Measurements from ENCODE around the gene GGA1. TPM values are rescaled to one million over a fixed set of nuclear protein-coding genes. Genes with fewer than 3 reads are reported as not detected.

Gene GGA1
- total and polyA plus RNA-seq, 9 of the 15 experiments (the other 6 are each of a cell fraction or from before 2014, with no cell fraction given): 1.5 to 69.5 (median 31.6) TPM

GRCh38 chr22:37608477-37609239 lies at the start of gene GGA1 (continued):
- TF ChIP-seq ZFPM2 (CRISPR knock-in tag; IDR thresholded peaks at IDR 0.05): no peak
- peak; percentile 94 for TF ChIP-seq C11orf30 (IDR thresholded peaks at IDR 0.05; ENCODE audit: low read depth)
- no peak for TF ChIP-seq SMARCB1 (IDR thresholded peaks at IDR 0.05; ENCODE audit: insufficient read length, low read depth)
- peak; percentile 94 for TF ChIP-seq CREB3L1 (IDR thresholded peaks at IDR 0.05; ENCODE audit: borderline replicate concordance, low read depth)
- no peak for TF ChIP-seq ZBTB1 (CRISPR knock-in tag; IDR thresholded peaks at IDR 0.05; ENCODE audit: borderline replicate concordance, low read depth)
- TF ChIP-seq USF1 (CRISPR knock-in tag; IDR thresholded peaks at IDR 0.05): peak; percentile 42; the same call in 1 of the 2 replicates
- no peak for TF ChIP-seq HIVEP1 (CRISPR knock-in tag; IDR thresholded peaks at IDR 0.05)
- TF ChIP-seq ZC3H11A (IDR thresholded peaks at IDR 0.05; ENCODE audit: low read depth, low read length): no peak
- TF ChIP-seq SPI1 (IDR thresholded peaks at IDR 0.05; ENCODE audit: borderline replicate concordance, low read depth, low read length): peak; percentile 82
- no peak for TF ChIP-seq CCAR2 (IDR thresholded peaks at IDR 0.05; ENCODE audit: low read depth, low read length)
- TF ChIP-seq ZBTB5 (IDR thresholded peaks at IDR 0.05): no peak
- peak in 1 of 2 experiments; percentile 98; a peak in 2 of 4 replicates for TF ChIP-seq ZNF639 (CRISPR knock-in tag; conservative IDR thresholded peaks at IDR 0.05 in 1 of 2, IDR thresholded peaks at IDR 0.05 in 1 of 2)
- no peak for TF ChIP-seq HMBOX1 (IDR thresholded peaks at IDR 0.05)
- TF ChIP-seq KDM2B (CRISPR knock-in tag; IDR thresholded peaks at IDR 0.05): no peak
- TF ChIP-seq ZNF780A (CRISPR knock-in tag; IDR thresholded peaks at IDR 0.05): no peak
- TF ChIP-seq CHD2 (IDR thresholded peaks at IDR 0.05; ENCODE audit: low read depth, low read length): peak; percentile 93
- TF ChIP-seq BCL6 (CRISPR knock-in tag; IDR thresholded peaks at IDR 0.05): no peak
- no peak for TF ChIP-seq DEAF1 (CRISPR knock-in tag; IDR thresholded peaks at IDR 0.05)
- TF ChIP-seq MYC (IDR thresholded peaks at IDR 0.05; ENCODE audit: low read depth, low read length): peak; percentile 74
- TF ChIP-seq MYC (CRISPR knock-in tag; IDR thresholded peaks at IDR 0.05; ENCODE audit: borderline replicate concordance, low read depth): no peak

Measured in K562 (cell line).